22Rv1 (cell line): Measurements from ENCODE around the gene NHLRC3.

Experiments used
- CTCF ChIP-seq: fragments of 450-650 bp; IDR thresholded peaks from 2 replicates; pipeline ENCODE4 v1.5.1; 2017; ENCODE audit warnings: mild to moderate bottlenecking
- ZFX ChIP-seq: fragments of 450-650 bp; IDR thresholded peaks from 2 replicates; pipeline ENCODE4 v1.6.1; 2017; ENCODE audit warnings: antibody characterized with exemption, borderline replicate concordance

GRCh38 chr13:39023761-39024160 lies 14.5 kb upstream of the NHLRC3 start:
- TF ChIP-seq CTCF = no peak
- no peak for TF ChIP-seq ZFX
